ENCODE data around the gene MICAL3.

Gene MICAL3

DNA sequence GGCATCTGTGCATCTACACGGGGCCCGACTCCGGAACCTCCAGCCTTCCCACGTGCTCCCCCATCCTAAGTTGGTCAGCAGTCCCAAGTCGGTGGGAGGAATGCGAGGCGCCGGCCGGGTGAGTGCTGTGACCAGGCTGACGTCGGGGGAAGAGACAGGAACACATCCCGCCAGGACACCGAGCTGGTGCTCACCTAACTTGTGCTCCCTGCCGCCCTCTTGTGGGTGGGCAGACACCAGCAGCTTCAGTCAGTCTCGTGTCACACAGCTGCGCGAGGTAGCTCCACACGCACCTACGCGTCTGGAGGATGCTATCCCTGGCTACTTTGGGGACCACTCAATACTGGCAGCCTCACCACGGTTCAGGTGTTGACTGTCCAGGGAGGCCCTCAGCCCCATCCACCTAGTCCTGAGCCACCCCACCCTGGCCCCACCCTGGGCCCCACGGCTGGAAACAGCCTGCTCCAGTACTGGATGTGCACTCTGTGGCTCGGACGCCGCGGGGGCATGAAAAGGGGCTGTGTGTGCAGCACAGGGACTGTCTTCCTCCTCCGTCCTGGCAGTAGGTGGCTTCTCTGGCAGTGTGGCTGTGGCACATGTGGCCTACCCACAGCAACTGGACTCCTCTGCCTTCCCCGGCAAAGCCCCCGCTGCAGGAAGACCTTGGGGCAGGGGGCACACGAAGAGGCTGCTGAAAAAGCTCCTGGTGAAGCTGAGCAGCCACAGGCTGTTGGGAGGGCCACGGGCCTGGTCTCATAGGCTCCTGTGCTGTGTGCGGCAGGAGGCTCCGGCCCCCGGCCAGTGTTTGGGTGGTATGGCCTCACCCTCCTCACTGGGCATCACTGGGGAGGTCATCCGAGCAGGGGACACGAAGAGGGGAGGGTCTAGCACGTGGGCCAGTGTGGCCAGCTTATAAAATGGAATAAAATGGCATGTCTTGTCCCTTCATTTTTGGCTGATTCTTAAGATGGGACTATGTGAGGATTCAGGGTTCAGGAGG, 238.9 kb downstream of the MICAL3 start:
- Histone ChIP-seq H3K4me1 (ENCODE audit: low read length) (no peaks in the 10 kb centered on the region), H3K36me3 (replicated peaks; ENCODE audit: insufficient read depth, low read length) (no peaks in the 10 kb centered on the region), H3K4me2 (ENCODE audit: low read depth, low read length) (no peak overlapping the region), H3F3A (ENCODE audit: insufficient read depth, low read length) (no peaks in the 10 kb centered on the region; the same call in 1 of the 2 replicates), H3K27me3 (replicated peaks; ENCODE audit: insufficient read depth, low read length) (no peaks in the 10 kb centered on the region), H3K27ac (ENCODE audit: low read length) (no peak overlapping the region), H3K9me3 (replicated peaks; ENCODE audit: insufficient read depth, low read length) (no peaks in the 10 kb centered on the region), H3K79me2 (ENCODE audit: low read length) (no peaks in the 10 kb centered on the region), H3K4me3 (ENCODE audit: low read length) (no peak overlapping the region), H3K9ac (ENCODE audit: low read length) (no peak overlapping the region), H4K20me1 (ENCODE audit: insufficient read depth, low read length) (no peaks in the 10 kb centered on the region), H2AFZ (ENCODE audit: low read length) (no peak overlapping the region), H3K9me2 (replicated peaks; ENCODE audit: insufficient read depth, low read length) (no peaks in the 10 kb centered on the region)
- TF ChIP-seq, protein P1, sequence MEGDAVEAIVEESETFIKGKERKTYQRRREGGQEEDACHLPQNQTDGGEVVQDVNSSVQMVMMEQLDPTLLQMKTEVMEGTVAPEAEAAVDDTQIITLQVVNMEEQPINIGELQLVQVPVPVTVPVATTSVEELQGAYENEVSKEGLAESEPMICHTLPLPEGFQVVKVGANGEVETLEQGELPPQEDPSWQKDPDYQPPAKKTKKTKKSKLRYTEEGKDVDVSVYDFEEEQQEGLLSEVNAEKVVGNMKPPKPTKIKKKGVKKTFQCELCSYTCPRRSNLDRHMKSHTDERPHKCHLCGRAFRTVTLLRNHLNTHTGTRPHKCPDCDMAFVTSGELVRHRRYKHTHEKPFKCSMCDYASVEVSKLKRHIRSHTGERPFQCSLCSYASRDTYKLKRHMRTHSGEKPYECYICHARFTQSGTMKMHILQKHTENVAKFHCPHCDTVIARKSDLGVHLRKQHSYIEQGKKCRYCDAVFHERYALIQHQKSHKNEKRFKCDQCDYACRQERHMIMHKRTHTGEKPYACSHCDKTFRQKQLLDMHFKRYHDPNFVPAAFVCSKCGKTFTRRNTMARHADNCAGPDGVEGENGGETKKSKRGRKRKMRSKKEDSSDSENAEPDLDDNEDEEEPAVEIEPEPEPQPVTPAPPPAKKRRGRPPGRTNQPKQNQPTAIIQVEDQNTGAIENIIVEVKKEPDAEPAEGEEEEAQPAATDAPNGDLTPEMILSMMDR (IDR thresholded peaks at IDR 0.05; ENCODE audit: low read length) = peak; percentile 79
- TF ChIP-seq EZH2phosphoT487 (IDR thresholded peaks at IDR 0.05; ENCODE audit: low read length) = no peak
- TF ChIP-seq EZH2 (optimal IDR thresholded peaks at IDR 0.05; ENCODE audit: low read depth, low read length) = no peak
- peak; percentile 71 for DNase-seq

DNA sequence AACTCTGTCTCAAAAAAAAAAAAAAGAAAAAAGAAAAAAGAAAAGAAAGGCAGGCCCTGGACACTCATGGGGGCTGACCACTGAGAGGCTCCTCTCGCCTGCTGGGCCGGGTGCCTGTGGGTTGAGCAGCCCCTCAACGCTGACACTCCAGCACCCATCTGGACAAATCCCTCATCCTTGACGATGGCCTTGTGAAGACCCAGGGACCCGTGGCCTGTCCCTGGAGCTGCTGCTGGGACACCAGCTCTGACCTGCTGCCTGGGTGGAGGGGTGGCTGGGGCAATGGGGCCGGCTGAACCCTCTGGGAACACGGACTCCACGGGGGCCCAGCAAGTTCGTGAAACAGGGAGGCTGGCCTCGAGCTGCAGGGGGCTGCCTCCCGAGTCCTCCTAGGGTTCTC, 239.6 kb downstream of the MICAL3 start:
- Histone ChIP-seq H3K4me3 (ENCODE audit: low read length) (no peak overlapping the region), H3K4me2 (ENCODE audit: low read depth, low read length) (no peak overlapping the region), H4K20me1 (ENCODE audit: insufficient read depth, low read length) (no peaks in the 10 kb centered on the region), H3K27ac (ENCODE audit: low read length) (no peak overlapping the region), H3K9me3 (replicated peaks; ENCODE audit: insufficient read depth, low read length) (no peaks in the 10 kb centered on the region), H3K9me2 (replicated peaks; ENCODE audit: insufficient read depth, low read length) (no peaks in the 10 kb centered on the region), H2AFZ (ENCODE audit: low read length) (no peak overlapping the region), H3K27me3 (replicated peaks; ENCODE audit: insufficient read depth, low read length) (no peaks in the 10 kb centered on the region), H3K79me2 (ENCODE audit: low read length) (0 out of 2 replicates have a peak, but pooled peaks cover under 1% of the 10 kb centered on the region), H3K9ac (ENCODE audit: low read length) (no peak overlapping the region), H3K4me1 (ENCODE audit: low read length) (no peaks in the 10 kb centered on the region), H3K36me3 (replicated peaks; ENCODE audit: insufficient read depth, low read length) (no peaks in the 10 kb centered on the region), H3F3A (ENCODE audit: insufficient read depth, low read length) (no peaks in the 10 kb centered on the region; the same call in 1 of the 2 replicates)
- TF ChIP-seq EZH2 (optimal IDR thresholded peaks at IDR 0.05; ENCODE audit: low read depth, low read length) (no peak), EZH2phosphoT487 (IDR thresholded peaks at IDR 0.05; ENCODE audit: low read length) (no peak)
- TF ChIP-seq, protein P1 (IDR thresholded peaks at IDR 0.05; ENCODE audit: low read length) = no peak
- DNase-seq = no peak

DNA sequence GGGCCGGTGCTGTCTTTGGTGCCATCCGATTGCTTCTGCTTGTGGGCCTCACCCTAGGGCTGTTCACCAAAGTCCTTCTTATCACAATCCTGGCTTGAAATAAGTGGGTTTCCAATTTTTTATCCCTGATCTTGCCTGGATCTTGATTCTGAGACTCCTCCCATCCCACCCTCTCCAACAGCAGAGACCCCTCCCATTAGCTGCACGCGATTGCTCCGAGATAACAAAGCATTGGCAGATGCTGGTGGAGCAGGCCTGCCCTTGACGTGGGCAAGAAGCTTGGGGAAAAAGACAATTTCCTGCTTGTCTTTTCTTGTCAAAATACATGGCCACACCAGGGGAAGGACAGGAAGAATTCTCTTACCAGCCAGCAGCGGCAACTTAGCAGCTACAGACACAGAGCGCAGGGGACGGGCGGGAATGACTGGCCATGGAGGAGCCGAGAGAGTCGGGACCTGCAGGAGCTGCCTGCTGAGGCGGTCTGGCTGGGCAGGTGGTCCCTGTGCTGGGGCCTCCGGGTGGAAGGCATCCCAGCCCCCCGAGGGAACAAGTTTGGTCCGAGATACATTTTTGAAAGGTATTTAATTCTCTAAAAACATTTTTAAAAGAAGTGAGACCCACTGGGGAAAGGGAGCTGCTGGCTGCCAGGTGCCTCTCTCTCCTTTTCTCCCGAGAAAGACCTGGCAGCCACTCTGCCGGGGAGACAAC, 240.4 kb downstream of the MICAL3 start:
- Histone ChIP-seq H3K4me3 (ENCODE audit: low read length) (no peak overlapping the region), H3K79me2 (ENCODE audit: low read length) (peaks cover 9% of the 10 kb centered on the region; the same call in 1 of the 2 replicates), H3K27ac (ENCODE audit: low read length) (no peak overlapping the region), H2AFZ (ENCODE audit: low read length) (no peak overlapping the region), H3K36me3 (replicated peaks; ENCODE audit: insufficient read depth, low read length) (no peaks in the 10 kb centered on the region), H3K9ac (ENCODE audit: low read length) (no peak overlapping the region), H3K4me2 (ENCODE audit: low read depth, low read length) (no peak overlapping the region), H3K9me3 (replicated peaks; ENCODE audit: insufficient read depth, low read length) (no peaks in the 10 kb centered on the region), H3K4me1 (ENCODE audit: low read length) (no peaks in the 10 kb centered on the region), H3K27me3 (replicated peaks; ENCODE audit: insufficient read depth, low read length) (no peaks in the 10 kb centered on the region), H3F3A (ENCODE audit: insufficient read depth, low read length) (no peaks in the 10 kb centered on the region; the same call in 1 of the 2 replicates), H3K9me2 (replicated peaks; ENCODE audit: insufficient read depth, low read length) (no peaks in the 10 kb centered on the region), H4K20me1 (ENCODE audit: insufficient read depth, low read length) (no peaks in the 10 kb centered on the region)
- no peak for DNase-seq
- TF ChIP-seq, protein P1 (IDR thresholded peaks at IDR 0.05; ENCODE audit: low read length) = no peak
- TF ChIP-seq EZH2phosphoT487 (IDR thresholded peaks at IDR 0.05; ENCODE audit: low read length) = no peak
- TF ChIP-seq EZH2 (optimal IDR thresholded peaks at IDR 0.05; ENCODE audit: low read depth, low read length) = no peak

Data from MM.1S (cell line).